ENCODE data around the gene AMER3.
"Not testable (repeated sequence)": the region's sequence is repeated elsewhere in the genome, so short reads cannot be mapped to it uniquely, and the experiment has no call there.

AMER3 gene, protein sequence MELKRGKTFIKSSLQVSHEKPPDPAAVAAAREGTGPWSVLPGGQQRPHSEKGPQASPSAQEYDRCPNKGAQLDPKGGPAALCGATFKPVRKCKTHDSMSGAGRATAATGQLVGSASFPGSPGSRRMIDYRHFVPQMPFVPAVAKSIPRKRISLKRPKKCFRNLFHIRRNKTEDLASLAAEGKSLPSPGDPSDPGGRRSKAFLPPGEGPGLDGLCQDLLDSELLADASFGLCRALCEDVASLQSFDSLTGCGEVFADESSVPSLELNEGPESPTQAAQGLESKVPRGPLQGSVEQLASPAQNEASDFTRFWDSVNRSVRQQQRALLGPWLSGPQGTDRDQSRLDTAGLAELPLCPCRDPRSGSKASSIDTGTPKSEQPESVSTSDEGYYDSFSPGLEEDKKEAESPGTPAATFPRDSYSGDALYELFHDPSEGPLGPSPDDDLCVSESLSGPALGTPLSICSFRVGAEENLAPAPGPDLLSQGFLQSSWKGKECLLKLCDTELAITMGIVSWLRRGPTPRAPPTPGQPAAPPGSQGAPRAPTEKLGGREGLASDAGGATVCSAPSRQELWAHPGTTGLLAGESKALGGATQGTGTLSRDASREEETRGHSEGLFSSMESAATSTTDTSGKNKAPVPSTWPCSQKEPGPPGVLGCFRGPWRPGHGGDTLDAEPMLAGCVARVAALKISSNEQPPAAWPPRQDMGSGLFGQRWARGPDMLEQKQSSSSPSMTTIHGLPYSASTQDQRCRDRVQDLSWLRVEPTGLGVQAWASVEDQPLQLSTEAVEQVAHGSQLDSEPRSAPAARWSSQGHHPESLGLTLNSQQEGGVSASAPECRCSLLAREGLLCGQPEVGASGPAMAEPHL

DNA sequence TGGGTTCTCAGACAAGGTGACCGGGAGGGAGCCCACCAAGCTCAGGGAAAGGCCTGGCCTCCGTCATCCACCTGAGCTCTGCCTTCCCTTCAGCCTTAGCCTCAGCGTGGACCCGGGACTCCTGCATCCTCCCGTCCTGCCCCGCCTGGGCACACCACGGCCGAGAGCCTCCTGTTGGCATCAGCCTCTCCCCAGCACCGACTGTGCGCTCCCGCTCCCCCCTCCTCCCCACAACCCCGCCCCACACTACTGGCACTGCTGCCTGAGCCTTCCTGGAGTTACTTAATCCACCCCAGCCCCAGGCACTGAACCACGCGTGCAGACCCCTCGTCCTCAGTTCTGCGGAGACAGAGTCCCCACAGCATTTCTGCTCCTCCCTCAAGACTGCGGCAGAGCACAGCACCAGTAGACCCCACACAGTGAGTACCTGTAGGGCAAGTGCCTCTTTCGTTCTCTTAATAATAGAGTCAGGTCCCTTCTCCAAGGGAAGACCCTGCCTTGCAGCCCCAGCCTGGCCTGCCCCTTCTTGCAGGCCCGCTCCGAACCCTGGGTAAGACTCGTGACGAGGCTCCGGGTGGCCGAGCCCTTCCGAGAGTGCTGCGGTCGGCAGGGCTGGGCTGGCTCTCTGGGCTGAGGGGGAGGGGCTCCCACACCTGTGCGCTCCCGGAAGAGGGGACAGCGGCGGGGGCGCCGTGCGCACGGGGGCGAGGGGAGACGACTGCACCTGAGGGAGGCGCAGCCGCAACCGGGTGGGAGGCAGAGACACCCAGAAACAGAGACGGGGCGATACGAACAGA, at the start of gene AMER3:
AMER3 (plus strand) TSS at position 285 of the 797 bp plus-strand sequence. CDS start 6,533 bp downstream, outside the sequence.
- FAIRE-seq (no peak), DNase-seq (ENCODE audit: low spot score) (peak; percentile 64)

DNA sequence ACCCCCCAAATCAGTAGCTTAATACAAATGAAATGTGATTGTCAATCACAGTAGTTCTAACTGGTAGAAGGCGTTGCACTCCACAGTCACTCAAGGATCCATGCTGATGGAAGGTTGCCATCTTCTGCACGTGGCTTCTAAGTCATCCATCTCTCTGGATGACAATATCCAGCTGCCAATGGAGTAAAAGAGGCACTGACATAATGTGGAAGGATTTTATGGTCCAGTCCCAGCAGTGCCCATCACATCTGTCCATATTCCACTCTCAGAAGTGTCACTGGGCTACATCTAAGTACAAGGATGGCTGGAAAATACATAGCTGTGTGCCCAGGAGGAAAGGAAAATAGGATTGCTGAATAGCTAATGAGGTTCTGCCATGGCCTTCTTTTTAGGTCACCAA, 40.5 kb upstream of the AMER3 start:
- DNase-seq (ENCODE audit: low spot score); FAIRE-seq: not testable (repeated sequence)

DNA sequence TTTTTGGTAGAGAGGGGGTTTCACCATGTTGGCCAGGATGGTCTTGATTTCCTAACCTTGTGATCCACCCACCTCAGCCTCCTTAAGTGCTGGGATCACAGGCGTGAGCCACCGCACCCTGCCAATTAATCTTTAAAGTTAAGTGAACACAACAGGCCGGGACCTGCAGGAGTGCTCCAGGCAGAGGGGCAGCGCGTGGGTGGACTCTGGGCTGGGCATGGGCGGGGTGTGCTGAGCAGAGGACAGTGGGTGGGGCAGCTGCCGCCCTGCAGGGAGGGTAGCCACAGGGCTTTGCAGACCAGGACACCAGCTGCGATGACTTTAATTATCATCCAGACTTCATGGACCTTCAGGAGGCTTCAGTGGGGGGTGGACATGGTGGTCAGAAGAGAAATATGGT, 35.3 kb upstream of the AMER3 start:
- FAIRE-seq (no peak), DNase-seq (ENCODE audit: low spot score) (no peak)

DNA sequence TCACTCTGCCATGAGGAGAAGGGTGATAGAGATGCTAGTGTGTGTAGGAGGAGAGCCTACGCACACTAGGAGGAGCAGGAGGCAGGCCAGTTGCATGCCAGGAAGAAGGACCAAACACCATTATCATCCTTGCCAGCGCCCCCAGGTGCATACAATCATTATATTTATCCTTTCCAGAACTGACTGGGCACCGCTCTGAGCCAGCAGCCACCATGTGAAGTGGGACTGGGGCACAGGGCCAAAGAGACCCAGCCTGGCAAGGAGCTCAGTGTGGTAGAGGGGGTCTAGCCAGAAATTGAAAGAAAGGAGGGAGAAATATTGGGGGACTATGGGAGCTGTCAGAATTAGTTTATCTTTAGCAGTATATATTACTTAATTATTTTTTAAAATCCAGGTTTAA, 34.8 kb upstream of the AMER3 start:
- DNase-seq (ENCODE audit: low spot score) (no peak), FAIRE-seq (no peak)

DNA sequence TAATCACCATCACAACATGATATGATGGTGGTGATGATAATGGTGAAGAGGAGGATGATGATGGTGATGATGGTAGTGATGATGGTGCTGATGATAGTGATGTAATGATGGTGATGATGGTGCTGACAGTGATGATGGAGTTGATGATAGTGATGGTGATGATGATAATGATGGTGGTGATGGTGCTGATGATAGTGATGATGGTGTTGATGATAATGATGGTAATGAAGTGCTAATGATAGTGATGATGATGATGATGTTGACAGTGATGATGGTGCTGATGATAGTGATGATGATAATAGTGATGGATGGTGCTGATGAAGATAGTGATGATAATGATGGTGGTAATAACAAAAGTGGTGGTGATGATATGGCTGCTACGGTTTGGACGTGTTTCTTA, 30.9 kb upstream of the AMER3 start:
- DNase-seq (ENCODE audit: low spot score) (no peak), FAIRE-seq (peak; percentile 96)

DNA sequence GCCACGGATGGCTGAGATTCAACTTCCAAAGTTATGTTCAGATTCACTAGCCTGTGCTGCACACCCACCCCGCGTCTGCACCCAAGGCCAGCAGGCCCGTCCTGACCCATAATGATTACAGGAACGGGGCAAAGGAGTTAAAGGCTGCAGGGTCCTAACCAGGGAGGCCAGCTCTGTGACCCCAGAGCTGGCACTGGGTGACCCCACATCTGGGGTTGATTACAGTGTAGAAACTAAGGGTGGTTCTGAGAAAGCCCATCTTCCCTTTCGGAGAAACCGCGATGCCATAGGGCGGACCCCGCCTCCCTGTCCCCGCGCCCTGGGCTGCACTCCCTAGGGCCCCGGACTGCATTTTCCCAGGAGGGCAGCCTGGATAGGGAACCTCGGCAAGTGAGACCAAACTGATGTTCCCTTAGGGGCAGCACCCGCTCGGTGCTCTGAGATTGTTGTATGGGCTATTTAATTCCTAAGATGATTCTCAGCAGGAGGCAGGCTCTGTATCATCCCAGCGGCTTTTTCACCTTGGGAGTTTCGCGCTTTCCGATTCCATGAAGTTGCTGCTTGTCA, 28.6 kb upstream of the AMER3 start:
- DNase-seq (ENCODE audit: low spot score) = no peak

DNA sequence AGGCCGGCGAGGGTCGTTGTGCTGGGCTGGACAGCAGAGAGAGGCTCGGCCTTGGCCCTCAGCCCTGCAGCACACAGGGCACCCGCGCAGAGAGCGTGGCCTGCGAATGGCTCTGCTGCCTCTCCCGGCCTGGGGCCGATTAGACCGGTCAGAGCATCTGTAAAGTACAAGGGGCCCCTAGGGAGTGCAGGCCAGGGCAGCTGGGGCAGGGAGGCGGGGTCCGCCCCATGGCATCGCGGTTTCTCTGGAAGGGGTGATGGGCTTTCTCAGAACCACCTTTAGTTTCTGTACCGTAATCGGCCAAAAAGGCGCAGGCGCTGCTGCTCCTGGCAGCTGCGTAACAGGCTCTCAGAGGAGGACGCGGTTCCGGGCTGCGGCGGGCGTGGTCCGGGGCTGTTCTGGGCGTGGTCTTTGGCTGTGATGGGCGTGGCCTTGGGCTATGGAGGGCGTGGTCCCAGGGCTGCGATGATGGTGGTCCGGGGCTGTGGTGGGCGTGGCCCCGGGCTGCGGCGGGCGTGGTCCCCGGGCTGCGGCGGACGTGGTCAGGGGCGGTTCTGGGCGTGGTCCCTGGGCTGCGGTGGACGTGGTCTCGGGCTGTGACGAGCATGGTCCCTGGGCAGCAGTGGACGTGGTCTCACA, 27.9 kb upstream of the AMER3 start:
- peak; percentile 99 for FAIRE-seq
- DNase-seq (ENCODE audit: low spot score) = peak; percentile 93

More for the DNA sequence above, 28.6 kb upstream of the AMER3 start:
- FAIRE-seq = no peak

DNA sequence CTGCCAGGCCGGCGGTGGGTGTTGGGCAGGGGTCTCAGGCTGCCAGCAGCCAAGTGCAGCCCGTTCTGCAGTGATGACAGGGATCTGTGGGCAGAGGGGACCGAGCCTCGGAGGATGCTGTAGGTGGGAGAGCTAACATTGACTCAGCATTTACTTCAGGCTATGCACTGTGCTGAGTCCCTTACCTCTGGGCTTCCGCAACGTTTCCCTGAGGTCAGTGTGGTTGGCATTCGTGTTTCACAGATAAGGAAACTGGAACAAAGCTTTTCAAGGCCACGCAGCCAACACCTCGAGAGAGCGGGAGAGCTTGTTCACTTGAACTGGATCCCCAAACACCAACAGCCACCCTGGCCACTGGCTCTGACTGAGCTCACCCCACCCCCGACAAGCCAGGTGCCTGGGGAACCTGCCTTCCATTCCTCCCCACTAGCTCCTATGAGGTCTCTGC, 27.3 kb upstream of the AMER3 start:
- FAIRE-seq = no peak
- no peak for DNase-seq (ENCODE audit: low spot score)

DNA sequence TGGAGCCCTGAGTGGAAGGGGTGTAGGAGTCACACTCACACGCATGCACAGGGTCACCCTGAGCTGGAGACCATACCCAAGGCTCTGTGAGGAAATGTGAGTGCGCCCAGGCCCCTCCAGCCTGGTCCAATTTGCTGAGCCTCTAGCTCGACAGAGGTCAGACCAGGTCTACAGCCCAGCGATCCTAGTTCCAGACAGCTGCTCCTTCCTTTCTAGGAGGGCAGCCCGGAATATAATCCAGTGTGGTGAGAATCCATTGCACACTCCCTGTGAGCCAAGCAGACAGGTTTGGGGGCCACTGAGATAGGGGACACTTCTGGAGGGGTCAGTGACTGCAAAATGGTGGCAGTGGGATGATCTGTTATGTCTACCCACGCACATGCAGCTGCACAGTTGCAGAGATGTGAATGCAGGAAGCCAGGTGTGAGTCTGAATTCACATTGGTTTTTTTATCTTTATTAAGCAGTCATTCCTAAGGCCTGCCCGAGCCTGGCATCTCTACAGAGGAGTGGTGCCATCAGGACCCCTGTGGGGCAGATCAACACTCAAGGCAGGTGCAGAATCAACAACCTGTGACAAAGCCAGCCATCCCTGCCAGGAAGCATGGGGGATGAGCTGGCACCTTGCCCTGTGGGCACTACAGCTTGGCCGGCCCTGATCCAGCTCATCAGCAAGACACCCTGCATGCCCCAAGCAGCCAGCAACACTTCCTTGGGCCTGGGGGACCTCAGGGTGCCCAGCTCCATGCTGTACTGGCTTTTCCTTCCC, 26.6 kb upstream of the AMER3 start, which contains the start of gene GPR148:
GPR148 (plus strand) TSS at position 522 of the 768 bp plus-strand sequence; CDS start at position 604, 82 bp downstream.
- DNase-seq (ENCODE audit: low spot score) (no peak), FAIRE-seq (no peak)

DNA sequence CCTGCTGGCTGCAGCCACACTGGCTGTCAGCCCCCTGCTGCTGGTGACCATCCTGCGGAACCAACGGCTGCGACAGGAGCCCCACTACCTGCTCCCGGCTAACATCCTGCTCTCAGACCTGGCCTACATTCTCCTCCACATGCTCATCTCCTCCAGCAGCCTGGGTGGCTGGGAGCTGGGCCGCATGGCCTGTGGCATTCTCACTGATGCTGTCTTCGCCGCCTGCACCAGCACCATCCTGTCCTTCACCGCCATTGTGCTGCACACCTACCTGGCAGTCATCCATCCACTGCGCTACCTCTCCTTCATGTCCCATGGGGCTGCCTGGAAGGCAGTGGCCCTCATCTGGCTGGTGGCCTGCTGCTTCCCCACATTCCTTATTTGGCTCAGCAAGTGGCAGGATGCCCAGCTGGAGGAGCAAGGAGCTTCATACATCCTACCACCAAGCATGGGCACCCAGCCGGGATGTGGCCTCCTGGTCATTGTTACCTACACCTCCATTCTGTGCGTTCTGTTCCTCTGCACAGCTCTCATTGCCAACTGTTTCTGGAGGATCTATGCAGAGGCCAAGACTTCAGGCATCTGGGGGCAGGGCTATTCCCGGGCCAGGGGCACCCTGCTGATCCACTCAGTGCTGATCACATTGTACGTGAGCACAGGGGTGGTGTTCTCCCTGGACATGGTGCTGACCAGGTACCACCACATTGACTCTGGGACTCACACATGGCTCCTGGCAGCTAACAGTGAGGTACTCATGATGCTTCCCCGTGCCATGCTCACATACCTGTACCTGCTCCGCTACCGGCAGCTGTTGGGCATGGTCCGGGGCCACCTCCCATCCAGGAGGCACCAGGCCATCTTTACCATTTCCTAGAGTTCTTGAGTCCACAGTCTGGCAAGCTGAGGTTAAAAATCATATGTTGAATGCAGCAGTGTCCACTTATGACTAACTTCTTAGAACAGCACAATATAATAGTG, 25.7 kb upstream of the AMER3 start:
- DNase-seq (ENCODE audit: low spot score) = no peak
- FAIRE-seq = no peak

DNA sequence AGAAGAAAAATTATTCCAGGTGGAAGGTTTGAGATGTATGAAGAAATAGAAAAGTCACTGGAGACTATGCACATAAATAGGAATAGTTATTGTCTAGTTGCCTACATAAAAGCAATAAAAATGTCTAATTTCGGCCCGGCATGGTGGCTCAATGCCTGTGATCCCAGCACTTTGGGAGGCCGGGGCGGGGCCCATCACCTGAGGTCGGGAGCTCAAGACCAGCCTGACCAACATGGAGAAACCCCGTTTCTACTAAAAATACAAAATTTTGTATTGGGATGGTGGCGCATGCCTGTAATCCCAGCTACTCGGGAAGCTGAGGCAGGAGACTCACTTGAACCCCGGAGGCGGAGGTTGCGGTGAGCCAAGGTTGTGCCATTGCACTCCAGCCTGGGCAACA, 23.1 kb upstream of the AMER3 start:
- not testable (repeated sequence) for FAIRE-seq; DNase-seq (ENCODE audit: low spot score)

DNA sequence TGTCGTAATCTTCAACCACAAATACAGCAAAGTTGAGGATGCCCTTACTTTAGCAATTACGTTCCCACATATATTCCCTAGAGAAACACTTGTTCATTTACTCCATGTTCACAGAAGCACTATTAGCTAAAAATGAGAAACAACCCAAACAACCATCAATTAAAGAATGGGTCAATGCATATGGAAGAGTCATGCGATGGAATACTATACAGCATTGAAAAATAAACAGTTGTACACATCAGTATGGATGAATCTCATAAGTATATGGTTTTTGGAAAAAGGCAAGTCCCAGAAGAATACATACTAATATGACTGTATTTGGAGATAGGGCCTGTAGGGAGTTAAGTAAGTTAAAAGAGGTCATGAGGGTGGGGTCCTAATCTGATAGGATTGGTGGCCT, 20.1 kb upstream of the AMER3 start:
- DNase-seq (ENCODE audit: low spot score) (no peak), FAIRE-seq (no peak)

DNA sequence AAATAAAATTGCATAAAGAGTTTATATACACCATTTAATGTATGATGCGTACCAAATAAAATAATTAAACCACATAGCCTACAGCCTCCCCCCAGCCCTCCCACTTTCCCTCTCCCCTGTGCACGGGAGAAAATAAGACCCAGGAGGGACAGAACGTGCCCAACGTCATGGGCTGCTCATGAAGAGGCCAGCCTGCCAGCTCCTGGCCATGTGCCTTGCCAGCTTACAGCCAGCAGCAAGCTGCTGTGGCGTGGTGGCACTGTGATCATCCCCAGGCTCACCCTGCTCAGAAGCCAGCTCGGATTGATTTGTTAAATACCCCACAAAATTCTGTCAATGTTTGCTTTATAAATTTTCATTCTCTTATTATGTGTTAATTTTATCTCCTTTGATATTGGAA, 18.9 kb upstream of the AMER3 start:
- no peak for FAIRE-seq
- no peak for DNase-seq (ENCODE audit: low spot score)

DNA sequence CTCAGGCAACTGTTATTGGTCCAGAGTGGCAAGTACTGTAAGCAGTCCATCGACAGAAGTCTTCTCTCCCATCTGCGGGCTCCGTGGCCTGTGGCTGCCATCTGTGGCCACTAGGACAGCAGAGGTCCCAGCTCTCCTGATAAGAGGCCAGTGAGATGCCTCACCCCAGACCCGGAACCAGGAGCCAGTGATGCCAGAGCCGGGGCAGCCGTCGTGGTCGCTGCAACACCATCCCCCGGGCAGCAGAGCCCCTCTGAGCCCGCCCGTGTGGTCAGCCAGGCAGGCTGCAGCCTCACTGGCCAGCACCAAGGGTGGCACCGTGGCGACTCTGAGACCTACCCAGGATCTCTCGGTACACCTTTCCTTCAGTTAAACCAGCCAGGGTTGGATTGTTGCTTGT, 17.7 kb upstream of the AMER3 start:
- DNase-seq (ENCODE audit: low spot score) (no peak), FAIRE-seq (no peak)

DNA sequence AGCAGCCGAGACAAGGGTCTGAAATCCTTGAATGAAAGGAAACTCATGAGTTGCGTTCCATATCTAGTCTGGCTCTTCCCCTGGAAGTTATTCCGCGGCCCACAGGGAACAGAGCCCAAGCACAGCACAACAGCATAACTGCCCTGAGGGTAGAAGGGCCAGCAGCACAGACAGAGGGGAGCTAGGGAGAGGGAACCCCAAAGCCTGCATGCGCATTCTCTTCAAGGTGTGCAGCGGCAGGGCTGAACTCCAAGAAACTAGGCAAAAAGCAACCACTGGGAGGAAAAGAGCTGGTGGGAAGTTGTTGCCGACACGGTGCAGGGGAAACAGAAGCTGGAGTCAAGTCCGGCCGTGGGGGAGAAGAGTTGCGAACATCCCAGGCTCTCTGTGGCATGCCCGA, 14.7 kb upstream of the AMER3 start:
- FAIRE-seq (no peak), DNase-seq (ENCODE audit: low spot score) (no peak)

DNA sequence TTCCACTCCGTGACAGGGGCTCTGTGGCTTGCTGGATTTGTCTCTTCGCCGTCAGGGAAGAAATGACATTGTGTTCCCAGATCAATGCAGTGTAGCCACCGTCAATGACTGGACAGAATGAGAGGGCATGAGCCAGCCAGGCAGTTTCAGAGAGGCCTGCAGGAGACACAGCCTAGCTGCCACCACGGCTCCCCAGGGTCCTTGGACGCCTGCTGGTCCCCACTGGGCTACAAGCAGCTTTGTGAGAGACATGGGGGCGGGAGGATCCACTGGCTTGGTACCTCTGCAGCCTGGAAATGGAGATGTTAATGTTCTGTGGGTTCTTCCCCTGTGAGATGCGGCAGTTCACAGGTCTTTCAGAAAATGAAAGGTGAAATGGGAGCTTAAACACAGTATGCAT, 12.1 kb upstream of the AMER3 start:
- no peak for DNase-seq (ENCODE audit: low spot score)
- no peak for FAIRE-seq

DNA sequence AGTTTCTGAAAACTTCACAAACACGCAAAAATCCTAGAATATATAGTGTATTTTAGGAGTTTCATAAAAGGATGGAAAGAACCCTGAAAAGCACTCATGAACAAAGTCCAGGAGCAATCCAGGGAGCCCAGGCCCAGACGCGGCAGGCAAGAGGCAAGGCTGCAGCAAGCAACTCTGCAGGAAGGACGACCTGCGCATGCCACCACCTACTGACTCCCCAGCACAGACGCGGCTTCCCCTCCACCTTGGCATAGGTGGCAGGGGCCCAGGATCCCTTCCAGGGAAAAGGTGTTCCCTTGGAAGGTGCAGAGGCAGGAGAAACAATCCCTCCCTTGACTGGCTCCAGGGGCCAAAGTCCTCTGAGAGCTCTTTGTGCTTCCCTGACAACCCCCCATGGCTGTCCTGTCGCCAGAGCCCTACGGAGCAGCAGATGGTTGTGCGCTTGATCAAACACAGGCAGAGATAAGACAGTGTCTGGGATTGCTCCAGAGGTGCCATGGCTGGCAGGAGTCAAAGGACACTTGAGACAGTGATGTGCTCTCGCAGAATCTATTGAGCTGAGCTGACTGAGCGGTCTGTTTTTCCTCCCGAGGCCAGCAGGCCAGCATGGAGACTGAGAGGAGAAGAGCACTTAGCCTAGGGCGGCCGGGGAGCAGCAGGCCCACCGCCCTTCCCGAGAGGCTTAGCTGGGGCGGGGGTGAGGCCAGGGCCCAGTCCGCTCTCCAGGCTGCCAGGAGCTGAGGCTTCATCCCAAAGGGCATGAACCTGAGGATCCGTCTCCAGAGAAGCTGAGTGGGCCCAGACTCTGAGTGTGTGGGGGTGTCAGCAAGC, 10.8 kb upstream of the AMER3 start:
- DNase-seq (ENCODE audit: low spot score) = no peak
- no peak for FAIRE-seq

DNA sequence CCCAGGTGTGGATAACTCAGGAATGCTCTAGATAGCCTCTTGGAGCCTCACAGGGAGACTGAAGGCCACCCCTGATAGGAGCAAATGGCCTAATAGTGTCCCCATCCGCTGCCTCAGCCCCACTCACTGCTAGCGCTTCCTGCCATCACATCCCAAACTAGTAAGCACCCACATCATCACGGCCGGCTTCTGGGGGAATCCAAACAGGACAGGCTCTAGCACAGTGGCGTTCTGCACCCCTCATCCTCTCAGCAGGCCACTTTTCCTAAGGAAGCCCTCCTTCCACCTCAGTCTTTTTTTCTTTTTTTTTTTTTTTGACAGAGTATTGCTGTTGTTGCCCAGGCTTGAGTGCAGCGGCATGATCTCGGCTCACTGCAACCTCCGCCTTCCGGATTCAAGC, 6.3 kb upstream of the AMER3 start:
- FAIRE-seq (no peak), DNase-seq (ENCODE audit: low spot score) (no peak)

All from urothelium cell line (cell line).